ENCODE data around the gene TUBB3.
"Not testable (repeated sequence)": the region's sequence is repeated elsewhere in the genome, so short reads cannot be mapped to it uniquely, and the experiment has no call there.

Gene TUBB3

GRCh38 chr16:89944773-89945172 lies 21.6 kb downstream of the TUBB3 start:
- no peak for DNase-seq

GRCh38 chr16:89945654-89946053 lies 22.5 kb downstream of the TUBB3 start:
- DNase-seq = no peak

- no peak for DNase-seq
These were observed 23.4 kb downstream of the TUBB3 start for GRCh38 chr16:89946515-89946914.

- no peak for DNase-seq
These were observed 26.1 kb downstream of the TUBB3 start for GRCh38 chr16:89949121-89949742.

GRCh38 chr16:89949756-89950155 lies 26.6 kb downstream of the TUBB3 start:
- DNase-seq = no peak

GRCh38 chr16:89951509-89951908 lies 28.4 kb downstream of the TUBB3 start:
- DNase-seq = no peak

- no peak for DNase-seq
These were observed 28.9 kb downstream of the TUBB3 start for GRCh38 chr16:89952049-89952448.

- no peak for DNase-seq
These were observed 29.4 kb downstream of the TUBB3 start for GRCh38 chr16:89952551-89952950.

GRCh38 chr16:89953671-89954406 lies 30.7 kb downstream of the TUBB3 start:
- no peak for DNase-seq

- DNase-seq = no peak
These were observed 31.3 kb downstream of the TUBB3 start for GRCh38 chr16:89954462-89954861.

GRCh38 chr16:89955001-89955685 lies 32.0 kb downstream of the TUBB3 start:
- DNase-seq = no peak

GRCh38 chr16:89956505-89957215 lies 33.5 kb downstream of the TUBB3 start:
- no peak for DNase-seq

- DNase-seq = no peak
These were observed 34.2 kb downstream of the TUBB3 start for GRCh38 chr16:89957216-89957785.

GRCh38 chr16:89958068-89958467 lies 34.9 kb downstream of the TUBB3 start:
- no peak for DNase-seq

GRCh38 chr16:89958596-89958995 lies 35.5 kb downstream of the TUBB3 start:
- no peak for DNase-seq

GRCh38 chr16:89960966-89961365 lies 37.8 kb downstream of the TUBB3 start:
- no peak for DNase-seq

GRCh38 chr16:89961920-89962319 lies 38.8 kb downstream of the TUBB3 start:
- no peak for DNase-seq

GRCh38 chr16:89962754-89963498 lies 39.8 kb downstream of the TUBB3 start:
- no peak for DNase-seq

GRCh38 chr16:89964201-89964600 lies 41.1 kb downstream of the TUBB3 start:
- DNase-seq = no peak

GRCh38 chr16:89965447-89966225 lies 42.5 kb downstream of the TUBB3 start:
- DNase-seq = no peak

- no peak for DNase-seq
These were observed 43.6 kb downstream of the TUBB3 start for GRCh38 chr16:89966756-89967155.

GRCh38 chr16:89967436-89967835 lies 44.3 kb downstream of the TUBB3 start:
- DNase-seq = not testable (repeated sequence)
